ENCODE data around the gene FBXL3.

DNA sequence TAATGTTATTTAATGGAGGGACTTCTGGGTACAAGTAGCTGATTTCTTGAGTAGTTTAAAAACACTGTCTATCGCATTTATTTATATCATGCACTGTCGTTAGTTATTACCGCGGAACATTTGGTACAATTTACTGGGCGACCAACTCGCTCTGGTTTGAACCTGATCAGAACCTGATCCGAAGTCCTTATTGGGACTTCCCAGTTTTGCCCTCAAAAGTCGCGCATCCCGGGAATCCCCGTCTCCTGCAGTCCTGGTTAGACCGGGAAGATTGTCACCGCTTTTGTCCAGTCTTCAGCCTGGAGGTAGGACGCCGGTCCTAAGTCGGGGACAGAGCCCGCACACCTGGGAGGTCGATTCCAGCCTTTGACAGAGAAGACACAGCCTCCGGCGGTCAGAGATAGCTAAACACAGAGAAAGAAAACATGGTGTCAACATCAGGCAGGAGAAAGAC is 34.4 kb downstream of the FBXL3 start:
- TF ChIP-seq, protein P1, sequence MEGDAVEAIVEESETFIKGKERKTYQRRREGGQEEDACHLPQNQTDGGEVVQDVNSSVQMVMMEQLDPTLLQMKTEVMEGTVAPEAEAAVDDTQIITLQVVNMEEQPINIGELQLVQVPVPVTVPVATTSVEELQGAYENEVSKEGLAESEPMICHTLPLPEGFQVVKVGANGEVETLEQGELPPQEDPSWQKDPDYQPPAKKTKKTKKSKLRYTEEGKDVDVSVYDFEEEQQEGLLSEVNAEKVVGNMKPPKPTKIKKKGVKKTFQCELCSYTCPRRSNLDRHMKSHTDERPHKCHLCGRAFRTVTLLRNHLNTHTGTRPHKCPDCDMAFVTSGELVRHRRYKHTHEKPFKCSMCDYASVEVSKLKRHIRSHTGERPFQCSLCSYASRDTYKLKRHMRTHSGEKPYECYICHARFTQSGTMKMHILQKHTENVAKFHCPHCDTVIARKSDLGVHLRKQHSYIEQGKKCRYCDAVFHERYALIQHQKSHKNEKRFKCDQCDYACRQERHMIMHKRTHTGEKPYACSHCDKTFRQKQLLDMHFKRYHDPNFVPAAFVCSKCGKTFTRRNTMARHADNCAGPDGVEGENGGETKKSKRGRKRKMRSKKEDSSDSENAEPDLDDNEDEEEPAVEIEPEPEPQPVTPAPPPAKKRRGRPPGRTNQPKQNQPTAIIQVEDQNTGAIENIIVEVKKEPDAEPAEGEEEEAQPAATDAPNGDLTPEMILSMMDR (conservative IDR thresholded peaks at IDR 0.05; ENCODE audit: low read depth in 2 of 2): no peak
- TF ChIP-seq, protein P2, sequence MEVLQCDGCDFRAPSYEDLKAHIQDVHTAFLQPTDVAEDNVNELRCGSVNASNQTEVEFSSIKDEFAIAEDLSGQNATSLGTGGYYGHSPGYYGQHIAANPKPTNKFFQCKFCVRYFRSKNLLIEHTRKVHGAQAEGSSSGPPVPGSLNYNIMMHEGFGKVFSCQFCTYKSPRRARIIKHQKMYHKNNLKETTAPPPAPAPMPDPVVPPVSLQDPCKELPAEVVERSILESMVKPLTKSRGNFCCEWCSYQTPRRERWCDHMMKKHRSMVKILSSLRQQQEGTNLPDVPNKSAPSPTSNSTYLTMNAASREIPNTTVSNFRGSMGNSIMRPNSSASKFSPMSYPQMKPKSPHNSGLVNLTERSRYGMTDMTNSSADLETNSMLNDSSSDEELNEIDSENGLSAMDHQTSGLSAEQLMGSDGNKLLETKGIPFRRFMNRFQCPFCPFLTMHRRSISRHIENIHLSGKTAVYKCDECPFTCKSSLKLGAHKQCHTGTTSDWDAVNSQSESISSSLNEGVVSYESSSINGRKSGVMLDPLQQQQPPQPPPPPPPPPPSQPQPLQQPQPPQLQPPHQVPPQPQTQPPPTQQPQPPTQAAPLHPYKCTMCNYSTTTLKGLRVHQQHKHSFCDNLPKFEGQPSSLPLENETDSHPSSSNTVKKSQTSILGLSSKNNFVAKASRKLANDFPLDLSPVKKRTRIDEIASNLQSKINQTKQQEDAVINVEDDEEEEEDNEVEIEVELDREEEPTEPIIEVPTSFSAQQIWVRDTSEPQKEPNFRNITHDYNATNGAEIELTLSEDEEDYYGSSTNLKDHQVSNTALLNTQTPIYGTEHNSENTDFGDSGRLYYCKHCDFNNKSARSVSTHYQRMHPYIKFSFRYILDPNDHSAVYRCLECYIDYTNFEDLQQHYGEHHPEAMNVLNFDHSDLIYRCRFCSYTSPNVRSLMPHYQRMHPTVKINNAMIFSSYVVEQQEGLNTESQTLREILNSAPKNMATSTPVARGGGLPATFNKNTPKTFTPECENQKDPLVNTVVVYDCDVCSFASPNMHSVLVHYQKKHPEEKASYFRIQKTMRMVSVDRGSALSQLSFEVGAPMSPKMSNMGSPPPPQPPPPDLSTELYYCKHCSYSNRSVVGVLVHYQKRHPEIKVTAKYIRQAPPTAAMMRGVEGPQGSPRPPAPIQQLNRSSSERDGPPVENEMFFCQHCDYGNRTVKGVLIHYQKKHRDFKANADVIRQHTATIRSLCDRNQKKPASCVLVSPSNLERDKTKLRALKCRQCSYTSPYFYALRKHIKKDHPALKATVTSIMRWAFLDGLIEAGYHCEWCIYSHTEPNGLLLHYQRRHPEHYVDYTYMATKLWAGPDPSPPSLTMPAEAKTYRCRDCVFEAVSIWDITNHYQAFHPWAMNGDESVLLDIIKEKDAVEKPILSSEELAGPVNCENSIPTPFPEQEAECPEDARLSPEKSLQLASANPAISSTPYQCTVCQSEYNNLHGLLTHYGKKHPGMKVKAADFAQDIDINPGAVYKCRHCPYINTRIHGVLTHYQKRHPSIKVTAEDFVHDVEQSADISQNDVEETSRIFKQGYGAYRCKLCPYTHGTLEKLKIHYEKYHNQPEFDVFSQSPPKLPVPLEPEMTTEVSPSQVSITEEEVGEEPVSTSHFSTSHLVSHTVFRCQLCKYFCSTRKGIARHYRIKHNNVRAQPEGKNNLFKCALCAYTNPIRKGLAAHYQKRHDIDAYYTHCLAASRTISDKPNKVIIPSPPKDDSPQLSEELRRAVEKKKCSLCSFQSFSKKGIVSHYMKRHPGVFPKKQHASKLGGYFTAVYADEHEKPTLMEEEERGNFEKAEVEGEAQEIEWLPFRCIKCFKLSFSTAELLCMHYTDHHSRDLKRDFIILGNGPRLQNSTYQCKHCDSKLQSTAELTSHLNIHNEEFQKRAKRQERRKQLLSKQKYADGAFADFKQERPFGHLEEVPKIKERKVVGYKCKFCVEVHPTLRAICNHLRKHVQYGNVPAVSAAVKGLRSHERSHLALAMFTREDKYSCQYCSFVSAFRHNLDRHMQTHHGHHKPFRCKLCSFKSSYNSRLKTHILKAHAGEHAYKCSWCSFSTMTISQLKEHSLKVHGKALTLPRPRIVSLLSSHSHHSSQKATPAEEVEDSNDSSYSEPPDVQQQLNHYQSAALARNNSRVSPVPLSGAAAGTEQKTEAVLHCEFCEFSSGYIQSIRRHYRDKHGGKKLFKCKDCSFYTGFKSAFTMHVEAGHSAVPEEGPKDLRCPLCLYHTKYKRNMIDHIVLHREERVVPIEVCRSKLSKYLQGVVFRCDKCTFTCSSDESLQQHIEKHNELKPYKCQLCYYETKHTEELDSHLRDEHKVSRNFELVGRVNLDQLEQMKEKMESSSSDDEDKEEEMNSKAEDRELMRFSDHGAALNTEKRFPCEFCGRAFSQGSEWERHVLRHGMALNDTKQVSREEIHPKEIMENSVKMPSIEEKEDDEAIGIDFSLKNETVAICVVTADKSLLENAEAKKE (CRISPR knock-in tag; IDR thresholded peaks at IDR 0.05): no peak
- TF ChIP-seq, protein P3, sequence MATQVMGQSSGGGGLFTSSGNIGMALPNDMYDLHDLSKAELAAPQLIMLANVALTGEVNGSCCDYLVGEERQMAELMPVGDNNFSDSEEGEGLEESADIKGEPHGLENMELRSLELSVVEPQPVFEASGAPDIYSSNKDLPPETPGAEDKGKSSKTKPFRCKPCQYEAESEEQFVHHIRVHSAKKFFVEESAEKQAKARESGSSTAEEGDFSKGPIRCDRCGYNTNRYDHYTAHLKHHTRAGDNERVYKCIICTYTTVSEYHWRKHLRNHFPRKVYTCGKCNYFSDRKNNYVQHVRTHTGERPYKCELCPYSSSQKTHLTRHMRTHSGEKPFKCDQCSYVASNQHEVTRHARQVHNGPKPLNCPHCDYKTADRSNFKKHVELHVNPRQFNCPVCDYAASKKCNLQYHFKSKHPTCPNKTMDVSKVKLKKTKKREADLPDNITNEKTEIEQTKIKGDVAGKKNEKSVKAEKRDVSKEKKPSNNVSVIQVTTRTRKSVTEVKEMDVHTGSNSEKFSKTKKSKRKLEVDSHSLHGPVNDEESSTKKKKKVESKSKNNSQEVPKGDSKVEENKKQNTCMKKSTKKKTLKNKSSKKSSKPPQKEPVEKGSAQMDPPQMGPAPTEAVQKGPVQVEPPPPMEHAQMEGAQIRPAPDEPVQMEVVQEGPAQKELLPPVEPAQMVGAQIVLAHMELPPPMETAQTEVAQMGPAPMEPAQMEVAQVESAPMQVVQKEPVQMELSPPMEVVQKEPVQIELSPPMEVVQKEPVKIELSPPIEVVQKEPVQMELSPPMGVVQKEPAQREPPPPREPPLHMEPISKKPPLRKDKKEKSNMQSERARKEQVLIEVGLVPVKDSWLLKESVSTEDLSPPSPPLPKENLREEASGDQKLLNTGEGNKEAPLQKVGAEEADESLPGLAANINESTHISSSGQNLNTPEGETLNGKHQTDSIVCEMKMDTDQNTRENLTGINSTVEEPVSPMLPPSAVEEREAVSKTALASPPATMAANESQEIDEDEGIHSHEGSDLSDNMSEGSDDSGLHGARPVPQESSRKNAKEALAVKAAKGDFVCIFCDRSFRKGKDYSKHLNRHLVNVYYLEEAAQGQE (IDR thresholded peaks at IDR 0.05; ENCODE audit: unreplicated experiment): no peak
- TF ChIP-seq NANOG (IDR thresholded peaks at IDR 0.05; ENCODE audit: borderline replicate concordance): no peak
- TF ChIP-seq EZH2 (IDR thresholded peaks at IDR 0.05; ENCODE audit: low read depth, unreplicated experiment): no peak
